Lower lobe of right lung (tissue), 2 donors: ENCODE results near the gene FOXI1. TPM values are rescaled to one million over a fixed set of nuclear protein-coding genes. Genes with fewer than 3 reads are reported as not detected.

ENCODE experiments used
- ATAC-seq, 2 donors: fragments of 200-7000 bp; cut with Tn5 transposase; one replicate each; pipeline ENCODE4 v1.9.1; 2020 to 2022; ENCODE audit warnings: mild to moderate bottlenecking in 2 of 2, moderate library complexity in 2 of 2
- DNase-seq: peaks from one replicate; pipeline ENCODE4 v3.0.0-alpha.2; 2020
- H3K27ac ChIP-seq: fragments of 200-600 bp; one replicate; pipeline ENCODE4 v1.8.0; 2022
- H3K27me3 ChIP-seq: fragments of 200-600 bp; one replicate; pipeline ENCODE4 v1.8.0; 2022; ENCODE audit warnings: low read depth
- H3K36me3 ChIP-seq: fragments of 200-600 bp; one replicate; pipeline ENCODE4 v1.8.0; 2022; ENCODE audit warnings: mild to moderate bottlenecking
- H3K4me1 ChIP-seq: fragments of 200-600 bp; one replicate; pipeline ENCODE4 v1.8.0; 2022
- H3K4me3 ChIP-seq: fragments of 200-600 bp; one replicate; pipeline ENCODE4 v1.8.0; 2022; ENCODE audit warnings: mild to moderate bottlenecking
- H3K9me3 ChIP-seq: fragments of 200-600 bp; one replicate; pipeline ENCODE4 v1.8.0; 2022
- intact Hi-C: fragments of 100-400 bp; cut with DNase I; formaldehyde crosslinking; loops from one replicate; pipeline ENCODE4 v1.11.0; 2022
- total RNA-seq: library from RNA; stranded (reverse); fragmentation: NEBNext Ultra II Directional; extraction: Animal tissue kit (Norgen Biotek cat#: 25700); gene quantifications from one replicate; pipeline ENCODE4 v1.2.1, GENCODE V29; 2021
- TF ChIP-seq, protein P1 (sequence below): fragments of 200-600 bp; IDR thresholded peaks from one replicate; pipeline ENCODE4 v1.8.0; 2022; ENCODE audit warnings: antibody characterized with exemption, mild to moderate bottlenecking
- donor health status: DM: no; HTN: yes; CAD: no; lungs with severe emphysema.

The FOXI1 gene
- total RNA-seq, 1 donor from 2014 or later = not detected

DNA sequence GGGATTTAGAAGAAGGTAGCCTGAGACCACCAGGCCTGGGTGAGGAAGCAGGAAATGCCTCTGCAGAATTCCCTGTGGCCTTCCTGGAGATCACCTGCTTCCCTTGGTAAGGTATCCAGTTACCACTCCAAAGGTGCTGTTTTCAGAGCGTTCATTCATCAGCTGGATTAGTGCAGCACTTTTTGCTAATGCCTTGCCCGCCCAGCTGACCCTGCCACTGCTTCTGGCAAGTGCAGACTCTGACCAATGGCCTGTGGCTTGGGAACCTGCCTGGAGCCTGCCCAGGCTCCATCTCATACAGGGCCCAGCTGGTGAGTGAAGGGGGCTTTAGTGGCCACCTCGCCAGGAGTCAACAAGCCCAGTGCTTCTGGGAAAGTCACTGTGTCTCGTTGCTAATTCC lies 48.6 kb downstream of the FOXI1 start:
- no peaks in the 10 kb centered on the region for H3K4me1 ChIP-seq
- no peaks in the 10 kb centered on the region for H3K36me3 ChIP-seq
- TF ChIP-seq, protein P1, sequence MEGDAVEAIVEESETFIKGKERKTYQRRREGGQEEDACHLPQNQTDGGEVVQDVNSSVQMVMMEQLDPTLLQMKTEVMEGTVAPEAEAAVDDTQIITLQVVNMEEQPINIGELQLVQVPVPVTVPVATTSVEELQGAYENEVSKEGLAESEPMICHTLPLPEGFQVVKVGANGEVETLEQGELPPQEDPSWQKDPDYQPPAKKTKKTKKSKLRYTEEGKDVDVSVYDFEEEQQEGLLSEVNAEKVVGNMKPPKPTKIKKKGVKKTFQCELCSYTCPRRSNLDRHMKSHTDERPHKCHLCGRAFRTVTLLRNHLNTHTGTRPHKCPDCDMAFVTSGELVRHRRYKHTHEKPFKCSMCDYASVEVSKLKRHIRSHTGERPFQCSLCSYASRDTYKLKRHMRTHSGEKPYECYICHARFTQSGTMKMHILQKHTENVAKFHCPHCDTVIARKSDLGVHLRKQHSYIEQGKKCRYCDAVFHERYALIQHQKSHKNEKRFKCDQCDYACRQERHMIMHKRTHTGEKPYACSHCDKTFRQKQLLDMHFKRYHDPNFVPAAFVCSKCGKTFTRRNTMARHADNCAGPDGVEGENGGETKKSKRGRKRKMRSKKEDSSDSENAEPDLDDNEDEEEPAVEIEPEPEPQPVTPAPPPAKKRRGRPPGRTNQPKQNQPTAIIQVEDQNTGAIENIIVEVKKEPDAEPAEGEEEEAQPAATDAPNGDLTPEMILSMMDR = no peak
- H3K27ac ChIP-seq = no peak overlapping the region
- no peak overlapping the region for H3K4me3 ChIP-seq
- no peak for DNase-seq
- no peaks in the 10 kb centered on the region for H3K9me3 ChIP-seq
- intact Hi-C loops = no loop called here
- no peaks in the 10 kb centered on the region for H3K27me3 ChIP-seq
- ATAC-seq = no peak

DNA sequence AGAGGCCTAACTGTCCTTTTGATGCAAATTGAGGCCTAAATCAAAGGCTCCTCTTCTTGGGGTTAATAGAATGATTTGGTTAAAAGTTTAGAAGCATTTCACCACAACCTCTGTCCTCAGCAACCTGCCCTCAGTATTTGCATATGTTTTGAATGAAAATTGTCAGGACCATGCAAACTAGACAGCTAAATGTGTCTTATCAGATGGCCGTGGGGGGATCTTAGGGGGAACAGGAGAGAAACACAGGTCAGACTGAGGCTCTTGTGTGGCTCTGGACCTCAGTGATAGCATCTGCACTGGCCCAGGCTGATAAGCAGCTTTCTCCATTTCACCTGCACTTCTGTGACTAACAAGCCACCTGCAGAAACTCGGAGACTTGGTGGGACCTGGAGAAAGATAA lies 49.0 kb downstream of the FOXI1 start:
- no peaks in the 10 kb centered on the region for H3K4me1 ChIP-seq
- H3K27me3 ChIP-seq = no peaks in the 10 kb centered on the region
- H3K36me3 ChIP-seq = no peaks in the 10 kb centered on the region
- TF ChIP-seq, protein P1 = no peak
- H3K4me3 ChIP-seq = no peak overlapping the region
- H3K9me3 ChIP-seq = no peaks in the 10 kb centered on the region
- no peak for ATAC-seq
- no peak overlapping the region for H3K27ac ChIP-seq
- intact Hi-C loops = no loop called here
- no peak for DNase-seq

DNA sequence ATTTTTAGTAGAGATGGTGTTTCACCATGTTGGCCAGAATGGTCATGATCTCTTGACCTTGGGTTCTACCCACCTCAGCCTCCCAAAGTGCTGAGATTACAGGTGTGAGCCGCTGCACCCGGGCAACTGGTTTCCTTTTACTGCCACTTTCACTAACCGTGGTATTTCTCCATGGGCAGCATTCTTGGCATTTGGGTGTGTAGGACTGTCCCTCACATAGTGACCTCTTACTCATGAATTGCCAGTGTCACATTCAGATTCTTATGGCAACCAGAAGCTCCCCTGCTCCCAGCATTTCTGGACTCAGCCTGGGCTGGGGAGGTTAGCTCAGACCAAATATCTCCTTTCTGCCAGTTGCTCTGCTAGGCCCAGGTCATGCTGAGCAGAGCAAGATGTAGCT lies 50.1 kb downstream of the FOXI1 start:
- intact Hi-C loops = no loop called here
- ATAC-seq (no peak), DNase-seq (no peak)
- no peaks in the 10 kb centered on the region for H3K27me3 ChIP-seq
- H3K4me1 ChIP-seq = no peaks in the 10 kb centered on the region
- no peaks in the 10 kb centered on the region for H3K9me3 ChIP-seq
- TF ChIP-seq, protein P1 = no peak
- no peaks in the 10 kb centered on the region for H3K36me3 ChIP-seq
- H3K4me3 ChIP-seq = no peak overlapping the region
- H3K27ac ChIP-seq = no peak overlapping the region

DNA sequence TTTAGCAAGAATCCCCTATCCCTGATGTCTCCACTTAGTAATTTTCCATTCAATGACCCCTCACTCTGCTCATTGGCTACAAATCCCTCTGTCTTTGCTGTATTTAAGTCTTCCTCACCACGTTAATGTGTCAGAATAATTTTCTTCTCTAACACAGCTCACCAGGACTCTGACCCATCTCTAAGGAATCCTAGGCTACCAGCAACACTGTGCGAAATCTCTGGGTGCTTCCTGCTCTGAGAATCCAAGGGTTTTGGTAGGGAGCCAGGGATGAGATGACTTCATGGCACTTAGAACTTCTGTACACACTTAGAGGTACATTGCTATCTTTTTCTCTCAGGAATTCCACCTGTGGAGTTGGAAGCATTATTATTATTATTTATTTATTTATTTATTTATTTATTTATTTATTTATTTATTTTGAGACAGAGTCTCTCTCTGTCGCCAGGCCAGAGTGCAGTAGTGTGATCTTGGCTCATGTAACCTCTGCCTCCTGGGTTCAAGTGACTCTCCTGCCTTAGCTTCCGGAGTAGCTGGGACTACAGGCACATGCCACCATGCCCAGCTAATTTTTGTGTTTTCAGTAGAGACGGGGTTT lies 53.5 kb downstream of the FOXI1 start:
- H3K27ac ChIP-seq = no peak overlapping the region
- intact Hi-C loops = no loop called here
- H3K4me3 ChIP-seq = no peak overlapping the region
- H3K4me1 ChIP-seq = no peaks in the 10 kb centered on the region
- no peaks in the 10 kb centered on the region for H3K9me3 ChIP-seq
- ATAC-seq = no peak
- TF ChIP-seq, protein P1 = no peak
- H3K27me3 ChIP-seq = no peaks in the 10 kb centered on the region
- no peaks in the 10 kb centered on the region for H3K36me3 ChIP-seq
- no peak for DNase-seq

Other genes with a start within 250 kb of the FOXI1 start
- not detected for gene INSYN2B, start 125.4 kb upstream of the FOXI1 start, total RNA-seq
- not detected for gene C5orf58, start 127.1 kb downstream of the FOXI1 start, total RNA-seq
- 82.9 TPM for gene LCP2, start 191.9 kb downstream of the FOXI1 start, total RNA-seq